CD14-positive monocyte (primary cell): Measurements from ENCODE around the gene CUEDC2. TPM values are rescaled to one million over a fixed set of nuclear protein-coding genes. Genes with fewer than 3 reads are reported as not detected.

Source experiments
- DNase-seq, 3 donors: peaks; one replicate each; pipeline ENCODE4 v3.0.0-alpha.2; 2011 to 2022
- H2AFZ ChIP-seq: 2 replicates; pipeline ENCODE4 v1.6.0; 2012; ENCODE audit warnings: mild to moderate bottlenecking, low read depth, low read length, inconsistent platforms; ENCODE audit not compliant: insufficient read depth, poor library complexity, severe bottlenecking
- H3K27ac ChIP-seq, 2 donors: 1 replicate in 1 of 2; 2 replicates in 1 of 2; pipeline ENCODE4 v1.5.1; 2012 to 2013; ENCODE audit warnings: low read length in 2 of 2, control low read depth in 1 of 2, inconsistent platforms in 1 of 2, low read depth in 1 of 2, mild to moderate bottlenecking in 1 of 2
- H3K27me3 ChIP-seq, 2 donors: one replicate each; pipeline versions ENCODE4 v1.6.0 to v1.6.1; 2011 to 2013; ENCODE audit warnings: low read length in 2 of 2; ENCODE audit not compliant: control insufficient read depth in 2 of 2, insufficient read depth in 2 of 2
- H3K36me3 ChIP-seq, 2 donors: replicated peaks in 1 of 2; 1 replicate in 1 of 2; 2 replicates in 1 of 2; pipeline versions ENCODE4 v1.5.1 to v1.6.1; 2012 to 2013; ENCODE audit warnings: low read length in 2 of 2, control low read depth in 1 of 2, inconsistent platforms in 1 of 2, mild to moderate bottlenecking in 1 of 2; ENCODE audit not compliant: insufficient read depth in 2 of 2, control insufficient read depth in 1 of 2
- H3K4me1 ChIP-seq, 2 donors: 1 replicate in 1 of 2; 2 replicates in 1 of 2; pipeline versions ENCODE4 v1.5.1 to v1.6.1; 2012 to 2013; ENCODE audit warnings: low read length in 2 of 2, control low read depth in 1 of 2, inconsistent platforms in 1 of 2, mild to moderate bottlenecking in 1 of 2, moderate library complexity in 1 of 2; ENCODE audit not compliant: insufficient read depth in 2 of 2, control insufficient read depth in 1 of 2
- H3K4me2 ChIP-seq: replicated peaks from 2 replicates; pipeline ENCODE3; 2012; ENCODE audit warnings: low read length, moderate library complexity, mild to moderate bottlenecking; ENCODE audit not compliant: poor library complexity, severe bottlenecking; ENCODE audit errors: extremely low read depth
- H3K4me3 ChIP-seq, 3 experiments: fragments of 200-600 bp in 1 of 3; sonication (generic) in 1 of 3; replicated peaks in 1 of 3; 1 replicate in 2 of 3; 2 replicates in 1 of 3; pipeline ENCODE4 v1.5.1; 2011 to 2013; ENCODE audit warnings: low read length in 3 of 3, mild to moderate bottlenecking in 3 of 3, control low read depth in 2 of 3, low read depth in 2 of 3, inconsistent platforms in 1 of 3, moderate library complexity in 1 of 3
- H3K79me2 ChIP-seq: 2 replicates; pipeline ENCODE4 v1.6.0; 2012; ENCODE audit warnings: mild to moderate bottlenecking, control low read depth, inconsistent platforms, low read length, moderate library complexity; ENCODE audit not compliant: insufficient read depth
- H3K9ac ChIP-seq: 2 replicates; pipeline ENCODE4 v1.6.0; 2017; ENCODE audit warnings: low read length, mild to moderate bottlenecking; ENCODE audit not compliant: insufficient read depth, poor library complexity, severe bottlenecking
- H3K9me3 ChIP-seq, 2 donors: replicated peaks in 1 of 2; 1 replicate in 1 of 2; 2 replicates in 1 of 2; pipeline versions ENCODE4 v1.5.1 to v1.6.1; 2012 to 2013; ENCODE audit warnings: low read length in 2 of 2, control low read depth in 1 of 2; ENCODE audit not compliant: control insufficient read depth in 1 of 2, insufficient read depth in 1 of 2
- H4K20me1 ChIP-seq: 2 replicates; pipeline ENCODE4 v1.6.0; 2012; ENCODE audit warnings: mild to moderate bottlenecking, low read length, control low read depth, moderate library complexity; ENCODE audit not compliant: insufficient read depth
- H3K27ac Mint-ChIP-seq, 7 donors: one replicate each; pipeline ENCODE4 v1.8.0; 2020; ENCODE audit warnings: mild to moderate bottlenecking in 7 of 7, mixed read lengths in 7 of 7, moderate library complexity in 6 of 7, inconsistent platforms in 2 of 7
- H3K27me3 Mint-ChIP-seq, 3 donors: one replicate each; pipeline ENCODE4 v1.8.0; 2021 to 2022; ENCODE audit warnings: low read depth in 3 of 3, mild to moderate bottlenecking in 3 of 3, mixed read lengths in 3 of 3, moderate library complexity in 3 of 3, inconsistent platforms in 1 of 3
- H3K36me3 Mint-ChIP-seq, 2 donors: one replicate each; pipeline ENCODE4 v1.8.0; 2020; ENCODE audit warnings: mixed read lengths in 2 of 2, inconsistent platforms in 1 of 2, mild to moderate bottlenecking in 1 of 2
- H3K4me1 Mint-ChIP-seq: one replicate; pipeline ENCODE4 v1.8.0; 2020; ENCODE audit warnings: mild to moderate bottlenecking, mixed read lengths
- H3K4me3 Mint-ChIP-seq, 2 donors: one replicate each; pipeline ENCODE4 v1.8.0; 2020; ENCODE audit warnings: mild to moderate bottlenecking in 2 of 2, mixed read lengths in 2 of 2, moderate library complexity in 1 of 2
- H3K9me3 Mint-ChIP-seq, 7 donors: one replicate each; pipeline ENCODE4 v1.8.0; 2020 to 2022; ENCODE audit warnings: mixed read lengths in 7 of 7, mild to moderate bottlenecking in 6 of 7, moderate library complexity in 6 of 7, inconsistent platforms in 2 of 7
- WGBS: methylation state at CpG from one replicate; pipeline ENCODE4 v1.1.5; 2013; ENCODE audit warnings: missing lambda C conversion rate; ENCODE audit not compliant: insufficient coverage; 5-methylcytosine and 5-hydroxymethylcytosine counted together
- intact Hi-C, 2 donors: fragments of 100-400 bp; cut with micrococcal nuclease; formaldehyde crosslinking; loops; one replicate each; pipeline versions ENCODE4 v1.15.0 to v1.15.1; 2023
- polyA plus RNA-seq, 3 donors: library from polyadenylated mRNA; depleted of rRNA in 1 of 3; unstranded in 2 of 3; stranded (reverse) in 1 of 3; fragments of 300-500 nt in 2 of 3; fragments of >200 nt in 1 of 3; fragmentation: Illumina TruSeq in 2 of 3; gene quantifications; 1 replicate in 2 of 3; 2 replicates in 1 of 3; pipeline ENCODE4 v1.2.3, GENCODE V29; 2012 to 2021
- TF ChIP-seq, protein P1 (sequence below): fragments of 200-600 bp; IDR thresholded peaks from one replicate; pipeline ENCODE4 v1.8.0; 2022; ENCODE audit warnings: antibody characterized with exemption, mild to moderate bottlenecking

The CUEDC2 gene
- polyA plus RNA-seq, 3 donors: 58.5 to 70.2 (median 66.7) TPM

DNA sequence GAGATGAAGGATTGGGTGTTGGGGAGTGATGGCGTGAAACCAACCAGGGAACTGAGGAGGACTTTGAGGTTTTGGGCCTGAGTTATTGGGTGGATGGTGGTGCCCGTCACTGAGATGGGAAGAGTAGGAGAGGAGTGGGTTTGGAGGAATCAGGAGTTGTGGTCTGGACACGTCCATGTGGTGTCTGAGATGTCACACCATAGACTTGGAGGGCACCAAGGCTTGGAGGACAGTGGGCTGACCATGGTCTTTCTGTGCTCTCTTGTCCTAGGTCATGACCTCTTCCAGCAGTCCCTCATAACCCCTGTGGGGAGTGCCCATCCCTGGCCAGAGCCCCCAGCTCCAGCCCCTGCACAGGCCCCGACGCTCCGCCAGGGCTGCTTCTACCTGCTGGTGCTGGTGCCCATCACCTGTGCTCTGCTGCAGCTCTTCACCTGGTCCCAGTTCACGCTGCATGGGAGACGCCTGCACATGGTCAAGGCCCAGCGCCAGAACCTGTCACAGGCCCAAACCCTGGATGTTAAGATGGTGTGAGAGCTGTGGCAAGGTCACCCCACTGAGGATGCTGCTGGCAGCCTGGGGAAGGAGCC is 43.2 kb upstream of the CUEDC2 start:
- Histone ChIP-seq H3K79me2 (no peaks in the 10 kb centered on the region), H3K4me2 (no peak overlapping the region), H3K9ac (no peak overlapping the region), H3K27me3 (no peaks in the 10 kb centered on the region), H3K4me3 (no peak overlapping the region), H3K4me1 (peaks cover 0 to 7% of the 10 kb centered on the region in 2 donors), H3K36me3 (peaks cover 16 to 40% of the 10 kb centered on the region in 2 donors), H3K27ac (no peak overlapping the region), H4K20me1 (peaks cover 9% of the 10 kb centered on the region), H2AFZ (no peak overlapping the region), H3K9me3 (no peaks in the 10 kb centered on the region)
- TF ChIP-seq, protein P1, sequence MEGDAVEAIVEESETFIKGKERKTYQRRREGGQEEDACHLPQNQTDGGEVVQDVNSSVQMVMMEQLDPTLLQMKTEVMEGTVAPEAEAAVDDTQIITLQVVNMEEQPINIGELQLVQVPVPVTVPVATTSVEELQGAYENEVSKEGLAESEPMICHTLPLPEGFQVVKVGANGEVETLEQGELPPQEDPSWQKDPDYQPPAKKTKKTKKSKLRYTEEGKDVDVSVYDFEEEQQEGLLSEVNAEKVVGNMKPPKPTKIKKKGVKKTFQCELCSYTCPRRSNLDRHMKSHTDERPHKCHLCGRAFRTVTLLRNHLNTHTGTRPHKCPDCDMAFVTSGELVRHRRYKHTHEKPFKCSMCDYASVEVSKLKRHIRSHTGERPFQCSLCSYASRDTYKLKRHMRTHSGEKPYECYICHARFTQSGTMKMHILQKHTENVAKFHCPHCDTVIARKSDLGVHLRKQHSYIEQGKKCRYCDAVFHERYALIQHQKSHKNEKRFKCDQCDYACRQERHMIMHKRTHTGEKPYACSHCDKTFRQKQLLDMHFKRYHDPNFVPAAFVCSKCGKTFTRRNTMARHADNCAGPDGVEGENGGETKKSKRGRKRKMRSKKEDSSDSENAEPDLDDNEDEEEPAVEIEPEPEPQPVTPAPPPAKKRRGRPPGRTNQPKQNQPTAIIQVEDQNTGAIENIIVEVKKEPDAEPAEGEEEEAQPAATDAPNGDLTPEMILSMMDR: no peak
- WGBS: 95% methylated on average over 8 of the region's 9 CpGs
- intact Hi-C loops: loop anchor here in 1 of 2 donors (5.0 to 10.0 kb wide), 2 partner anchors 38 to 81 kb away; partner anchors contain the start of gene NFKB2
- Mint-ChIP-seq H3K36me3 (peaks cover 46 to 56% of the 10 kb centered on the region in 2 donors), H3K4me3 (no peak overlapping the region), H3K4me1 (peaks cover 12% of the 10 kb centered on the region), H3K9me3 (no peaks in the 10 kb centered on the region), H3K27ac (peak overlapping the region in 2 of 7 donors; percentile 26 to 28), H3K27me3 (no peaks in the 10 kb centered on the region)
- peak in 1 of 3 donors; percentile 2 for DNase-seq

DNA sequence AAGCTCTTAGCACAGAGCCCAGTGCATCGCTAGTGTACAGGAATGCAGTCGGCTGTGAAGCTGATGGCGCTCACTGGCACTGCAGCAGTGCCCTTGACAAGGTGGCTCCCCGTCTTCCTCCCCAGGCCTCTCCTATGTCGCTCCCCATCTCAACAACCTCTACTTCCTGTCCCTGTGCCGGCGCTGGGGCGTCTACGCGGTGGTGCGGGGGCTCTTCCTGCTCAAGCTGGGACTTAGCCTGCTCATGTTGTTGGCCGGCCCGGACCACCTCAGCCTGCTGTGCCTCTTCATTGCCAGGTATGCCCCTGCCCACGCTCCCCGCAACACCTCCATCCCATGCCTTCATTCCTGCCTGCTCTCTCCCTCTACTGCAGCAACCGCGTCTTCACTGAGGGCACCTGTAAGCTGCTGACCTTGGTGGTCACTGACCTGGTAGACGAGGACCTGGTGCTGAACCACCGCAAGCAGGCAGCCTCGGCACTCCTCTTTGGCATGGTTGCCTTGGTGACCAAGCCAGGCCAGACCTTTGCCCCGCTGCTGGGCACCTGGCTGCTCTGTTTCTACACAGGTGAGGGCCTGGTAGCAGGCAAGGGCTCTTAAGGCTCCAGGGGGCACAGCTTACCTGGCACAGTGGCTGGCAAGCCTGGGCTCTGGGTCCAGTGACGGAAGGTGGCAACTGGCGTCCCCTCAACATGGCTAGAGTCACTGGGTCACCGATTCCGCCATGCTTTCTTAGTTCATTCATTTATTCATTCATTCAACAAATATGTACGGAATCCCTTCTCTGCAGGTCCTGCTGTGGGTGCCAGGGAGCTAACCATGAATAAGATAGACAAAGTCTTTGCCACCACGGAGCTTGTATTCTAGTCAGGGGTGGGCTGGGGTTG is 41.3 kb upstream of the CUEDC2 start:
- H3K27ac Mint-ChIP-seq: peak overlapping the region in 1 of 7 donors; percentile 51
- no peak overlapping the region for H3K4me3 Mint-ChIP-seq

More for the DNA sequence above, 41.3 kb upstream of the CUEDC2 start:
- Histone ChIP-seq H3K79me2 (no peaks in the 10 kb centered on the region), H3K36me3 (peaks cover 2 to 26% of the 10 kb centered on the region in 2 donors), H3K9me3 (no peaks in the 10 kb centered on the region), H3K27me3 (no peaks in the 10 kb centered on the region), H3K4me2 (no peak overlapping the region), H3K27ac (no peak overlapping the region), H3K4me3 (no peak overlapping the region), H3K9ac (no peak overlapping the region), H3K4me1 (peaks cover 16 to 20% of the 10 kb centered on the region in 2 donors), H2AFZ (no peak overlapping the region), H4K20me1 (no peaks in the 10 kb centered on the region)
- H3K27me3 Mint-ChIP-seq: peaks cover 0 to 3% (median 2%) of the 10 kb centered on the region in 3 donors
- H3K4me1 Mint-ChIP-seq: peaks cover 21% of the 10 kb centered on the region
- peaks cover 33 to 44% of the 10 kb centered on the region in 2 donors for H3K36me3 Mint-ChIP-seq
- no peaks in the 10 kb centered on the region for H3K9me3 Mint-ChIP-seq
- DNase-seq: peak in 1 of 3 donors; percentile 2
- intact Hi-C loops: loop anchor here in 1 of 2 donors (10.0 kb wide), 1 partner anchor 79 kb away; the partner anchor contains the start of gene NFKB2
- TF ChIP-seq, protein P1: no peak
- 79% methylated on average over 24 of the region's 27 CpGs for whole genome bisulfite sequencing
